Measurements from ENCODE around the gene NKX1-2.

DNA sequence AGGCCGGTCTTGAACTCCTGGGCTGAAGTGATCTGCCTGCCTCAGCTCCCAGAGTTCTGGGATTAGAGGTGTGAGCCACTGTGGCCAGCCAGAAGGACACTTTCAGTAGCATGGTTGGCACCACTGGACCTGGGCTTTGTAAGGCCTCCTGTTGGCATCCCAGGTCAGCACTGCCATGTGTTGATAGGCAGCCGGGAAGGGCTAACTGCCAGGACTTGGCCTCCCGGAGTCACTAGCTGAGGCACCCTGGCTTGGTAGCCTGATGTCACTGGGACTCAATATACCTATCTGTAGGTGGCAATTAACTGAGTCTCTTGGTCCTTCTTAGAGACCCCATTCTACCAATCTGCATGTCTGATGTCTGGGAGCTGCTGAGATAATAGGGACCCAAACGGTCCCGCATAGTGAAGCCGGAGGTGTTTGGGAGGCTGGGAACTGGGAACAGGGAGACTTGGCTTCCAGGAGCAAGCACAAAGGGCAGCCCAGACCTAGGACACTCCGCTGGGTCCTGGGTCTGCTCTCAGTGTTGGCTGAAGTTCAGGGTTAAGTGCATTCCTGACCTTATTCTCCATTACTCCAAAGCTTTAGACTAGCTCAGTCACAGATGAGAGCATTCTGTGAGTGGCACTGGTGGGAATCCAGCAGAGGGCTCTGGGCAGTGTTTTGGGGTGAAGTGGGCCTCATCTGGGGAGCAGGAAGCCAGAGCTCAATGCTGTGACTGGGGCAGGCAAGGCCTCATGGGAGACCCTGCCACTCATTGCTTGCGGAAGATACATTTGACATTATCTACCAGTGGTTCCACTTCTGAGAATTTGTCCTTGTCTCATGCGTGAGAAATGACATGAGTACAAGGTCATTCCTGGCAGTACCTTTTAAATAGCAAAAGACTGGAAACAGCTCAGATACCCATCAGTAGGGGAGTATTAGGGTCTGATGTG is 14.5 kb upstream of the NKX1-2 start:
- no peak for TF ChIP-seq ELF4 (CRISPR knock-in tag; IDR thresholded peaks at IDR 0.05; ENCODE audit: low read depth)
- TF ChIP-seq ATF6 (CRISPR knock-in tag; IDR thresholded peaks at IDR 0.05) = no peak
- TF ChIP-seq, protein P1, sequence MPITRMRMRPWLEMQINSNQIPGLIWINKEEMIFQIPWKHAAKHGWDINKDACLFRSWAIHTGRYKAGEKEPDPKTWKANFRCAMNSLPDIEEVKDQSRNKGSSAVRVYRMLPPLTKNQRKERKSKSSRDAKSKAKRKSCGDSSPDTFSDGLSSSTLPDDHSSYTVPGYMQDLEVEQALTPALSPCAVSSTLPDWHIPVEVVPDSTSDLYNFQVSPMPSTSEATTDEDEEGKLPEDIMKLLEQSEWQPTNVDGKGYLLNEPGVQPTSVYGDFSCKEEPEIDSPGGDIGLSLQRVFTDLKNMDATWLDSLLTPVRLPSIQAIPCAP (CRISPR knock-in tag; IDR thresholded peaks at IDR 0.05) = no peak
- TF ChIP-seq, protein P2, sequence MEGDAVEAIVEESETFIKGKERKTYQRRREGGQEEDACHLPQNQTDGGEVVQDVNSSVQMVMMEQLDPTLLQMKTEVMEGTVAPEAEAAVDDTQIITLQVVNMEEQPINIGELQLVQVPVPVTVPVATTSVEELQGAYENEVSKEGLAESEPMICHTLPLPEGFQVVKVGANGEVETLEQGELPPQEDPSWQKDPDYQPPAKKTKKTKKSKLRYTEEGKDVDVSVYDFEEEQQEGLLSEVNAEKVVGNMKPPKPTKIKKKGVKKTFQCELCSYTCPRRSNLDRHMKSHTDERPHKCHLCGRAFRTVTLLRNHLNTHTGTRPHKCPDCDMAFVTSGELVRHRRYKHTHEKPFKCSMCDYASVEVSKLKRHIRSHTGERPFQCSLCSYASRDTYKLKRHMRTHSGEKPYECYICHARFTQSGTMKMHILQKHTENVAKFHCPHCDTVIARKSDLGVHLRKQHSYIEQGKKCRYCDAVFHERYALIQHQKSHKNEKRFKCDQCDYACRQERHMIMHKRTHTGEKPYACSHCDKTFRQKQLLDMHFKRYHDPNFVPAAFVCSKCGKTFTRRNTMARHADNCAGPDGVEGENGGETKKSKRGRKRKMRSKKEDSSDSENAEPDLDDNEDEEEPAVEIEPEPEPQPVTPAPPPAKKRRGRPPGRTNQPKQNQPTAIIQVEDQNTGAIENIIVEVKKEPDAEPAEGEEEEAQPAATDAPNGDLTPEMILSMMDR (IDR thresholded peaks at IDR 0.05) = no peak
- TF ChIP-seq, protein P3, sequence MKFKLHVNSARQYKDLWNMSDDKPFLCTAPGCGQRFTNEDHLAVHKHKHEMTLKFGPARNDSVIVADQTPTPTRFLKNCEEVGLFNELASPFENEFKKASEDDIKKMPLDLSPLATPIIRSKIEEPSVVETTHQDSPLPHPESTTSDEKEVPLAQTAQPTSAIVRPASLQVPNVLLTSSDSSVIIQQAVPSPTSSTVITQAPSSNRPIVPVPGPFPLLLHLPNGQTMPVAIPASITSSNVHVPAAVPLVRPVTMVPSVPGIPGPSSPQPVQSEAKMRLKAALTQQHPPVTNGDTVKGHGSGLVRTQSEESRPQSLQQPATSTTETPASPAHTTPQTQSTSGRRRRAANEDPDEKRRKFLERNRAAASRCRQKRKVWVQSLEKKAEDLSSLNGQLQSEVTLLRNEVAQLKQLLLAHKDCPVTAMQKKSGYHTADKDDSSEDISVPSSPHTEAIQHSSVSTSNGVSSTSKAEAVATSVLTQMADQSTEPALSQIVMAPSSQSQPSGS (CRISPR knock-in tag; IDR thresholded peaks at IDR 0.05; ENCODE audit: borderline replicate concordance, low read depth) = no peak
- no peak for TF ChIP-seq ZNF219 (CRISPR knock-in tag; IDR thresholded peaks at IDR 0.05; ENCODE audit: borderline replicate concordance)
- TF ChIP-seq USF2 (CRISPR knock-in tag; IDR thresholded peaks at IDR 0.05) = no peak
- no peak for TF ChIP-seq STAT6 (CRISPR knock-in tag; conservative IDR thresholded peaks at IDR 0.05; ENCODE audit: low read depth)
- TF ChIP-seq, protein P4, sequence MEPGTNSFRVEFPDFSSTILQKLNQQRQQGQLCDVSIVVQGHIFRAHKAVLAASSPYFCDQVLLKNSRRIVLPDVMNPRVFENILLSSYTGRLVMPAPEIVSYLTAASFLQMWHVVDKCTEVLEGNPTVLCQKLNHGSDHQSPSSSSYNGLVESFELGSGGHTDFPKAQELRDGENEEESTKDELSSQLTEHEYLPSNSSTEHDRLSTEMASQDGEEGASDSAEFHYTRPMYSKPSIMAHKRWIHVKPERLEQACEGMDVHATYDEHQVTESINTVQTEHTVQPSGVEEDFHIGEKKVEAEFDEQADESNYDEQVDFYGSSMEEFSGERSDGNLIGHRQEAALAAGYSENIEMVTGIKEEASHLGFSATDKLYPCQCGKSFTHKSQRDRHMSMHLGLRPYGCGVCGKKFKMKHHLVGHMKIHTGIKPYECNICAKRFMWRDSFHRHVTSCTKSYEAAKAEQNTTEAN (CRISPR knock-in tag; IDR thresholded peaks at IDR 0.05) = no peak
- TF ChIP-seq JUN (CRISPR knock-in tag; IDR thresholded peaks at IDR 0.05) = no peak
- no peak for TF ChIP-seq JAZF1 (CRISPR knock-in tag; IDR thresholded peaks at IDR 0.05)
- TF ChIP-seq NFYB (CRISPR knock-in tag; conservative IDR thresholded peaks at IDR 0.05; ENCODE audit: low read depth) = no peak
